HG02642 (cell line): ENCODE results near the gene DHCR24.
A peak's percentile ranks its signal among the peaks of the same experiment; 100 is the strongest.

Experiments used
- ATAC-seq: cut with Tn5 transposase; IDR thresholded peaks from one replicate; pipeline ENCODE4 v1.9.1; 2021; ENCODE audit warnings: mild to moderate bottlenecking; ENCODE audit not compliant: unreplicated experiment, poor library complexity

DHCR24 gene

GRCh38 chr1:54825696-54826095 lies 61.3 kb downstream of the DHCR24 start:
- ATAC-seq = no peak

GRCh38 chr1:54823670-54824069 lies 63.3 kb downstream of the DHCR24 start:
- no peak for ATAC-seq

- no peak for ATAC-seq
Measured at GRCh38 chr1:54819733-54820132, 67.3 kb downstream of the DHCR24 start.

GRCh38 chr1:54819195-54819536 lies 67.8 kb downstream of the DHCR24 start:
- no peak for ATAC-seq

GRCh38 chr1:54818461-54819194 lies 68.4 kb downstream of the DHCR24 start:
- ATAC-seq = no peak

- no peak for ATAC-seq
Measured at GRCh38 chr1:54816951-54817350, 70.0 kb downstream of the DHCR24 start.

GRCh38 chr1:54816130-54816529 lies 70.9 kb downstream of the DHCR24 start:
- no peak for ATAC-seq

- no peak for ATAC-seq
Measured at GRCh38 chr1:54815086-54815876, 71.7 kb downstream of the DHCR24 start.

- no peak for ATAC-seq
Measured at GRCh38 chr1:54814571-54814970, 72.4 kb downstream of the DHCR24 start.

- no peak for ATAC-seq
Measured at GRCh38 chr1:54814126-54814498, 72.9 kb downstream of the DHCR24 start.

- no peak for ATAC-seq
Measured at GRCh38 chr1:54813485-54814125, 73.4 kb downstream of the DHCR24 start.

- no peak for ATAC-seq
Measured at GRCh38 chr1:54812801-54813484, 74.1 kb downstream of the DHCR24 start.

GRCh38 chr1:54811739-54812655 lies 75.0 kb downstream of the DHCR24 start:
- no peak for ATAC-seq

GRCh38 chr1:54811066-54811465 lies 75.9 kb downstream of the DHCR24 start:
- no peak for ATAC-seq

- peak; percentile 74 for ATAC-seq
Measured at GRCh38 chr1:54810153-54810942, 76.6 kb downstream of the DHCR24 start.

GRCh38 chr1:54809496-54810074 lies 77.4 kb downstream of the DHCR24 start:
- ATAC-seq = no peak

GRCh38 chr1:54808443-54809207 lies 78.4 kb downstream of the DHCR24 start:
- no peak for ATAC-seq

- ATAC-seq = no peak
Measured at GRCh38 chr1:54807756-54808155, 79.2 kb downstream of the DHCR24 start.
